GM23248 (cell line): ENCODE data around the gene OR2T29. TPM values are rescaled to one million over a fixed set of nuclear protein-coding genes. Genes with fewer than 3 reads are reported as not detected.
"Not testable (repeated sequence)": the region's sequence is repeated elsewhere in the genome, so short reads cannot be mapped to it uniquely, and the experiment has no call there.

Experiments
- DNase-seq: peaks from one replicate; pipeline ENCODE4 v3.0.0-alpha.2; 2015
- H2AFZ ChIP-seq: fragments of 200-600 bp; sonication (generic); 2 replicates; pipeline ENCODE4 v1.6.1; 2016; ENCODE audit warnings: antibody characterized with exemption
- H3F3A ChIP-seq: fragments of 200-600 bp; sonication (generic); 2 replicates; pipeline ENCODE4 v1.6.1; 2016; ENCODE audit warnings: mild to moderate bottlenecking, antibody characterized with exemption, mixed run types; ENCODE audit not compliant: insufficient read depth
- H3K27ac ChIP-seq: fragments of 200-600 bp; sonication (generic); 2 replicates; pipeline ENCODE4 v1.5.1; 2016; ENCODE audit warnings: mild to moderate bottlenecking
- H3K27me3 ChIP-seq: fragments of 200-600 bp; sonication (generic); replicated peaks from 2 replicates; pipeline ENCODE4 v1.6.1; 2016; ENCODE audit warnings: mild to moderate bottlenecking; ENCODE audit not compliant: insufficient read depth
- H3K36me3 ChIP-seq: fragments of 200-600 bp; sonication (generic); 2 replicates; pipeline ENCODE4 v1.6.1; 2016; ENCODE audit warnings: low read depth, mild to moderate bottlenecking
- H3K4me1 ChIP-seq: fragments of 200-600 bp; sonication (generic); 2 replicates; pipeline ENCODE4 v1.6.1; 2016; ENCODE audit warnings: mild to moderate bottlenecking; ENCODE audit not compliant: insufficient read depth
- H3K4me2 ChIP-seq: fragments of 200-600 bp; sonication (generic); one replicate; pipeline ENCODE4 v1.6.1; 2016; ENCODE audit warnings: mild to moderate bottlenecking; ENCODE audit not compliant: unreplicated experiment
- H3K4me3 ChIP-seq: fragments of 200-600 bp; sonication (generic); 2 replicates; pipeline ENCODE4 v1.5.1; 2016; ENCODE audit warnings: mild to moderate bottlenecking
- H3K79me2 ChIP-seq: fragments of 200-600 bp; sonication (generic); 2 replicates; pipeline ENCODE4 v1.6.1; 2016; ENCODE audit warnings: mild to moderate bottlenecking; ENCODE audit not compliant: insufficient read depth
- H3K9ac ChIP-seq: fragments of 200-600 bp; sonication (generic); 2 replicates; pipeline ENCODE4 v1.6.1; 2016; ENCODE audit warnings: mild to moderate bottlenecking
- H3K9me2 ChIP-seq: fragments of 200-600 bp; sonication (generic); 2 replicates; pipeline ENCODE4 v1.6.1; 2016; ENCODE audit warnings: mixed run types, mild to moderate bottlenecking, moderate library complexity; ENCODE audit not compliant: insufficient read depth
- H3K9me3 ChIP-seq: fragments of 200-600 bp; sonication (generic); one replicate; pipeline ENCODE4 v1.6.1; 2017; ENCODE audit warnings: low read depth
- H4K20me1 ChIP-seq: fragments of 200-600 bp; sonication (generic); 2 replicates; pipeline ENCODE4 v1.6.0; 2016; ENCODE audit not compliant: insufficient read depth
- EZH2 ChIP-seq: fragments of 200-600 bp; sonication (generic); IDR thresholded peaks from 2 replicates; pipeline ENCODE4 v1.6.1; 2018; ENCODE audit warnings: antibody characterized with exemption, mild to moderate bottlenecking; ENCODE audit not compliant: insufficient read depth, poor library complexity, severe bottlenecking
- EZH2phosphoT487 ChIP-seq: fragments of 200-600 bp; sonication (generic); IDR thresholded peaks from 2 replicates; pipeline ENCODE4 v1.6.1; 2018; ENCODE audit warnings: antibody characterized with exemption, moderate library complexity, mild to moderate bottlenecking, low read depth; ENCODE audit not compliant: insufficient read depth
- WGBS, 2 experiments: methylation state at CpG; one replicate each; pipeline ENCODE4 v1.1.6; 2015 to 2017; ENCODE audit warnings: low lambda C conversion rate in 2 of 2, low coverage in 1 of 2; ENCODE audit errors: missing lambda C conversion rate in 2 of 2; 5-methylcytosine and 5-hydroxymethylcytosine counted together
- in situ Hi-C: fragments of 300-500 bp; cut with MboI; formaldehyde crosslinking; loops from 2 replicates; pipeline ENCODE4 v1.15.0; 2020
- polyA plus RNA-seq: library from polyadenylated mRNA; unstranded; fragments of >200 nt; fragmentation: Nextera tagmentation; extraction: Ambion mirVana; gene quantifications from 2 replicates; pipeline ENCODE4 v1.2.1, GENCODE V29; 2016
- total RNA-seq: library from RNA; depleted of rRNA; stranded (reverse); fragments of >200 nt; shearing (Covaris generic); gene quantifications from 2 replicates; pipeline ENCODE4 v1.2.3, GENCODE V29; 2014

The OR2T29 gene
- total and polyA plus RNA-seq, 2 experiments from 2014 or later = not detected

GRCh38 chr1:248589334-248589733, 26.8 kb upstream of the OR2T29 start:
- Histone ChIP-seq H3K9me2 (no peaks in the 10 kb centered on the region), H3K4me3 (no peak overlapping the region), H3K27me3 (no peaks in the 10 kb centered on the region), H3K27ac (no peak overlapping the region), H3K4me1 (no peaks in the 10 kb centered on the region), H3K9me3 (no peaks in the 10 kb centered on the region), H2AFZ (no peak overlapping the region), H3K4me2 (no peak overlapping the region), H3F3A (no peaks in the 10 kb centered on the region), H3K79me2 (no peaks in the 10 kb centered on the region), H4K20me1 (no peaks in the 10 kb centered on the region), H3K36me3 (no peaks in the 10 kb centered on the region), H3K9ac (no peak overlapping the region)
- in situ Hi-C loops = no loop called here
- TF ChIP-seq EZH2 (no peak), EZH2phosphoT487 (no peak)
- 38 to 40% methylated on average over 3 of the region's 3 CpGs for WGBS, 2 experiments
- DNase-seq = no peak

DNA sequence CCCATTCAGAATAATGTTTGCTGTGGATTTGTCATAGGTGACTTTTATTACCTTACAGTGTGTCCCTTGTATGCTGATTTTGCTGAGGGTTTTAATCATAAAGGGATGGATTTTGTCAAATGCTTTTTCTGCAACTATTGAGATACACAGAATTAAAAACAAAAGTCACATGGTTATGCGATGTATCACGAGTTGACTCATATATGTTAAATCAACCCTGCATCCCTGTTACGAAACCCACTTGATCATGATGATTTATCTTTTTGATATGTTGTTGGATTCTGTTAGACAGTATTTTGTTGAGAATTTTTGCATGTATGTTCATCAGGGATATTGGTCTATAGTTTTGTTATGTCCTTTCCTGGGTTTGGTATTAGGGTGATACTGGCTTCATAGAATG, 22.7 kb upstream of the OR2T29 start:
- no peak overlapping the region for H3K9ac ChIP-seq
- no peaks in the 10 kb centered on the region for H3F3A ChIP-seq
- no peak for TF ChIP-seq EZH2phosphoT487
- TF ChIP-seq EZH2 = no peak
- H3K27me3 ChIP-seq = no peaks in the 10 kb centered on the region
- no peaks in the 10 kb centered on the region for H4K20me1 ChIP-seq
- 33 to 35% methylated on average over 3 of the region's 3 CpGs for WGBS, 2 experiments
- no peak for DNase-seq
- H3K9me3 ChIP-seq = no peaks in the 10 kb centered on the region
- H3K79me2 ChIP-seq = no peaks in the 10 kb centered on the region
- H3K4me1 ChIP-seq = no peaks in the 10 kb centered on the region
- H3K36me3 ChIP-seq = no peaks in the 10 kb centered on the region
- no peak overlapping the region for H3K27ac ChIP-seq
- in situ Hi-C loops = no loop called here
- H3K9me2 ChIP-seq = no peaks in the 10 kb centered on the region
- H3K4me2 ChIP-seq = no peak overlapping the region
- no peak overlapping the region for H3K4me3 ChIP-seq
- H2AFZ ChIP-seq = no peak overlapping the region

- no peak for DNase-seq
- Histone ChIP-seq H3K27me3 (no peaks in the 10 kb centered on the region), H3K4me1 (no peaks in the 10 kb centered on the region), H3K36me3 (no peaks in the 10 kb centered on the region), H3K4me2 (no peak overlapping the region), H3F3A (no peaks in the 10 kb centered on the region), H3K27ac (no peak overlapping the region), H2AFZ (no peak overlapping the region), H4K20me1 (no peaks in the 10 kb centered on the region), H3K9me2 (no peaks in the 10 kb centered on the region), H3K79me2 (no peaks in the 10 kb centered on the region), H3K4me3 (no peak overlapping the region), H3K9me3 (no peaks in the 10 kb centered on the region), H3K9ac (no peak overlapping the region)
- WGBS, 2 experiments = 26 to 35% methylated on average over 9 of the region's 9 CpGs
- in situ Hi-C loops = no loop called here
- no peak for TF ChIP-seq EZH2phosphoT487
- no peak for TF ChIP-seq EZH2
Observed at GRCh38 chr1:248576260-248576980, 13.8 kb upstream of the OR2T29 start.

DNA sequence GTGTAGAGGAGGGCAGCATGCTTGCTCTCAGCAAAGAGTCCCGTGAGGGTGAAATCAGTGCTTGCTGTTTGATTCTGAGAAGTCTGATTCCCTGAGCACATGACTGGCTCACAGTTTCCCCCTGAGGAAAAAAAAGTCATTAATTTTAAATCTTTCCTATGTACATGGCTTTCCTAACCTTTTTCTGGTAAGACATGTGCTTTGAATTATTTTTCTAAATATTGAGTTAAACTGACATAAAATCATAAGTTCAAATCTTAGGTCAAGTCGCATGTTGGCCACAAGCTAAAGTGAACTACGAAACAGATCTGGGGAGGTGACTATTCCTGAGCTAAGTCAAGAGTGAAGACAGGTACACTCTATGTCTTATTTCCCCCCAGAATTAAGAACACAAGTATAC, 12.1 kb upstream of the OR2T29 start, which contains the start of gene OR2T34:
Gene OR2T34 (minus strand): TSS at position 101 of the 400 bp plus-strand sequence. CDS start 0 bp downstream, at position 101.
- H3K27ac ChIP-seq, H3K27me3 ChIP-seq, in situ Hi-C loops, H3K9me3 ChIP-seq, H3K9me2 ChIP-seq, H2AFZ ChIP-seq, H3K9ac ChIP-seq, H4K20me1 ChIP-seq, H3F3A ChIP-seq, H3K4me1 ChIP-seq, H3K79me2 ChIP-seq, H3K36me3 ChIP-seq, DNase-seq, H3K4me2 ChIP-seq, H3K4me3 ChIP-seq: not testable (repeated sequence)
- 26% methylated on average over 3 of the region's 3 CpGs for WGBS, 2 experiments

GRCh38 chr1:248573856-248574255, 11.3 kb upstream of the OR2T29 start:
- H3K27me3 ChIP-seq, H3K79me2 ChIP-seq, H3K4me3 ChIP-seq, H3K4me2 ChIP-seq, H3F3A ChIP-seq, H3K9ac ChIP-seq, H3K27ac ChIP-seq, H3K36me3 ChIP-seq, H4K20me1 ChIP-seq, H2AFZ ChIP-seq, H3K4me1 ChIP-seq, DNase-seq, H3K9me3 ChIP-seq, H3K9me2 ChIP-seq, in situ Hi-C loops: not testable (repeated sequence)
- 42 to 60% methylated on average over 5 of the region's 8 CpGs for WGBS, 2 experiments

GRCh38 chr1:248572049-248572448, 9.5 kb upstream of the OR2T29 start:
- H3K79me2 ChIP-seq, H3K4me1 ChIP-seq, in situ Hi-C loops, H3K4me3 ChIP-seq, H3K9ac ChIP-seq, H3K27me3 ChIP-seq, DNase-seq, H3K27ac ChIP-seq, H3K36me3 ChIP-seq, H4K20me1 ChIP-seq, H3F3A ChIP-seq, H2AFZ ChIP-seq, H3K9me3 ChIP-seq, H3K4me2 ChIP-seq, H3K9me2 ChIP-seq: not testable (repeated sequence)
- no CpG with 5 or more reads among the region's 1 CpG for WGBS, 2 experiments

- H3F3A ChIP-seq, H3K9me2 ChIP-seq, H4K20me1 ChIP-seq, H2AFZ ChIP-seq, DNase-seq, H3K4me2 ChIP-seq, H3K4me3 ChIP-seq, H3K27me3 ChIP-seq, in situ Hi-C loops, H3K9me3 ChIP-seq, H3K79me2 ChIP-seq, H3K4me1 ChIP-seq, H3K36me3 ChIP-seq, H3K9ac ChIP-seq, H3K27ac ChIP-seq: not testable (repeated sequence)
- WGBS, 2 experiments = 16 to 25% methylated on average over 3 of the region's 3 CpGs
Observed at GRCh38 chr1:248570811-248571210, 8.2 kb upstream of the OR2T29 start.
